HG02973 (cell line): ENCODE results near the gene MEF2D.

ENCODE experiments used
- ATAC-seq: cut with Tn5 transposase; IDR thresholded peaks from one replicate; pipeline ENCODE4 v1.9.1; 2021; ENCODE audit warnings: moderate library complexity; ENCODE audit not compliant: unreplicated experiment

Gene MEF2D

GRCh38 chr1:156502391-156502893 lies 1.9 kb upstream of the MEF2D start:
- ATAC-seq: no peak

GRCh38 chr1:156500793-156501506 lies 375 bp upstream of the MEF2D start:
- peak; percentile 41 for ATAC-seq

GRCh38 chr1:156499842-156500542 lies 583 bp downstream of the MEF2D start:
- no peak for ATAC-seq

DNA sequence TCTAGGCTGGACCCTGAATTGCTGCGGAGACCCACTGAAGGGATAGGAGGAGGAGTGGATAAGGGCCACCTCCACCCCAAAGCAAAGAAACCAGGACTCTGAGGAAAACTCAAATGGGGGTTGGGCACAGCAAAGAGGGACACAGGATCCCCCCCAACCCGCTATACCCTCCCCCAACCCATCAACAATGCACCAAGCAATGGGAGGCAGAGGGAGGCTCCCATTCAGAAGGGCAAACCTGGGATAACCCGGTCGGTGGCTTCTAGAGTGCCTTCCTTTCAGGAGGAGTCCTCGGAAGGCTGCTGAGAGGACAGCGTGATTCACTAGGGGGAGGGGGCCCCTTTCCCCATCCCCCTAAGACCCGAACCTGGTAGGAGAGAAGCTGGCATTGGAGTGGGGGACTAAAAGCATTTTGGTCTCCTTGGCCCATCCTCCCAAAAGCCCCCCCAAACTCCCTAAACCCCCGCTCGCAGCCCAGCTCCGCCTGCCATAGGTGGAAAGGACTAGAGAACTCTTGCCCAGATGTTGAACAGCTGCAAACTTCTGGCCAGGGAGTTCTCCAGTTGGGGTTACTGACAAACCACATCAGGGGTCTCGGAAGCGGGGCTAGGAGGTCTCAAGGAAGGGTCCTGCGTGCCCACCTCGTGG lies 1.3 kb downstream of the MEF2D start:
- ATAC-seq: no peak

DNA sequence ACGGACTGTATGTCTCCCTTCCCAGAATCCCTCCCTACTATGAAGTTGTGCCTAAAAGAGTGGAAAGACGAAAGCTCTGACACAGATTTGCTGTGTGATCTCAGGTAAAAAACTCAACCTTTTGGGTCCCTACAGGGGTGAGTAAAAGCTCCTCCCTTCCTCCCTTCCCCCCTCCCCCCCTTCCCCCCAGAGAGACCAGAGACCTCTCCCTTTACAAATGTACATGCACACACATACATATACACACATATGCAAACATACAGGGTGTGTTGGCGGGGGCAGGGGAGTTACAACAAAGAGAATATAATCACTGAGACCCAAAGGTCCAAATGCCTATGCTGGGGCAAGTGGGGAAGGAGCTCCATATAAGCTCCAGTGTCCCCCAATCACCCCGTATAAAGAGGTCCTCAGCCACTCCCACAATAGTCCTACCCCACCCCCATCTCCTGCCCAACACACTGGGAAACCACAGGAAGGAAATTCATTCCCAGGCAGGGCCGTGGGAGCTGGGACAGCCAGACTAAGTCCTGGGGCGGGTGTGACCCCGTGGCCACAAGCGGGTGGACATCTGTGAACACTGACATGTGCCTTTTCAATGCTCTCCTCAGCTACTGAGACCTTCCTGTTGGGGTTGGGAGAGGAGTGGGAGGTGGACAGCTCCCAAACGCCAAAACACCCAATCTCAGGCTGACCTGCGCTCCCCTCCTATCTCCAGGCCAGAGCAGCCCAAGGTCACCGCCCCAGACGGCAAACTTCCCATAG lies 2.0 kb downstream of the MEF2D start:
- no peak for ATAC-seq

DNA sequence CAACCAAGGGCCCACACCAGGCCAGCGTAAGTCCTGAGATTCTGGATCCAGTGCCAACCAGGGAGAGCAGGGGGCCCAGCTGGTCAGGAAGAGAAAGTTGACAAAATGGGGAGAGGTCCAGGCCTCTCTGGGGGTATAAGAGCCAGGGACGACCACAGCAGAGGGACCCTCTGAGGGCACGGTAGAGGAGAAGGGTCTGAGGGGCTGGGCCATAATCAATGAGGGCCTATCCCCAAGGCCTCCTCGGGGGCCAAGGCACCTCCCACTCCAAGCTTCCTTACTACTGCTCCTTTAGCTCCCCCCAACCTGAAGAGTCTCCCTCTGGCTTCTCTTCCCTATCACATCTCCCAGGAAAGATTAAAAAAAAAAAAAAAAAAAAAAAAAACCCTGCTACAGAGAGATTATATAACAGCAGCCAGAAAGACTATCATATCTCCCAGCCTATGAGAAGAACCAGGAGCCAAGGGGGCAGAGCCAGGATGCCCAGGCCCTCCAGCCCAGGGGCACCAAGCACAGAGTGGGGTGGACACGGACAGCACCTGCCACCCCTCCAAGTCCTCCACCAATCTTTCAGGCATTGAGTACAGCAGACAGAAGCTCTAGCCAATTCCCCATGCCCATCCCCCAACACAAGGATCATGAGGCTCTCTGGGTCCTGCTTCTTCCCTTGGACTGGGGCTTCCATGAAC lies 2.7 kb downstream of the MEF2D start:
- ATAC-seq: no peak

DNA sequence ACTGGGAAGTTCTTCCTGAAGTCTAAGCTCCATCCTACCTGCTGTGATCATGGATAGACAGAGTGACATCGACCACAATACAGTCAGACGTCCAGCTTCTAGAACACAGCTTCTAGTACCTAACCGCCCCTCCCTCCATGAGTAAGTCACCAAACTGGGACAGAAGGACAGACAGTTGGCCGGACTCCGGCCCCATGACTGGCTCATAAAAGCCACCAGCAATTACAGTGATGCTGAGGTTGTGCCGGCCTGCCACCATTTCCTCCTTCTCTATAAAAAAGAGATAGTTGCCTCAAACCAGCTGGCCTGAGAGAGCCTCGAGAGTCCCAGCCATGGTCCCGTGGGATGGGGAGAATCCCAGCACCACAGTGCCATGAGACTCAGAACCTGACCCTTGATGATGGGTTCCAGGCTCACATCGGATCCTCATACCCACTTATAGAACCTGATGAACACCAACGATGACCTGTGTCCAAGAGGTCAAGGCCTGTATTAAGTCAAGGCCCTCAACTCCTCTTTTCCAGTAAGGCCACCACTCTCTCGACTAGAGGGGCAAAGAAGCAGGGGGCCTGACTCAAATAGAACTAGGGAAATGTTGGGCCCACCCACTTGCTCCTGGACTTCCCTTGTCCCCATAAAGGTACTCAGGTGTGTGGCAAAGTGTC lies 3.4 kb downstream of the MEF2D start:
- ATAC-seq: no peak

DNA sequence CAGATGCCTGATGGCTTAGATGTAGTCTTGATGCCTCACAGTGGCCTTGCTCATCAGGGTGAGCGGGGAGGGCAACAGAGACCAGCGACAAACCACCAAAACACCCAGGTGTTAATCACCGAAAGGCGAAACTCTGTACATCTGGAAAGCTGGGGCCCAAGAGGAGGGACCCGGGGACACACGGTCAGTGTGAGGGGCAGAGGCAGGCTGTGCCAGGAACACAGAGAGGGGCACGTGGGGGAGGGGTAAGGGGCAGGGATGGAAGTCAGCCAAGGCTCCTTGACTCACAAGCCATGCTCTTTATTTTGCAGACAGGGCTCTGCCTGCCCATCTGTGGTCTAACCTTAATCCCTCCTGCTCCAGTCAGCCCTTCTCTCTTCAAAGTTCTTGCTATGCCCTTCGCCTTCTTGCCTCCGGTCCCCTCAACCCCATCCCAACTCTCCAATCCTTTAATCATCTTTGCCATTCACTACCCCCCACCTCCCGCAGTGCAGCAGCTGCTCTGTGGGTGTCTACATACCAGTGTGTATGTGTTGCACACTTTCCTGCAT lies 4.3 kb downstream of the MEF2D start:
- ATAC-seq: no peak

- ATAC-seq: no peak
These were observed 5.0 kb downstream of the MEF2D start for GRCh38 chr1:156495401-156496140.

DNA sequence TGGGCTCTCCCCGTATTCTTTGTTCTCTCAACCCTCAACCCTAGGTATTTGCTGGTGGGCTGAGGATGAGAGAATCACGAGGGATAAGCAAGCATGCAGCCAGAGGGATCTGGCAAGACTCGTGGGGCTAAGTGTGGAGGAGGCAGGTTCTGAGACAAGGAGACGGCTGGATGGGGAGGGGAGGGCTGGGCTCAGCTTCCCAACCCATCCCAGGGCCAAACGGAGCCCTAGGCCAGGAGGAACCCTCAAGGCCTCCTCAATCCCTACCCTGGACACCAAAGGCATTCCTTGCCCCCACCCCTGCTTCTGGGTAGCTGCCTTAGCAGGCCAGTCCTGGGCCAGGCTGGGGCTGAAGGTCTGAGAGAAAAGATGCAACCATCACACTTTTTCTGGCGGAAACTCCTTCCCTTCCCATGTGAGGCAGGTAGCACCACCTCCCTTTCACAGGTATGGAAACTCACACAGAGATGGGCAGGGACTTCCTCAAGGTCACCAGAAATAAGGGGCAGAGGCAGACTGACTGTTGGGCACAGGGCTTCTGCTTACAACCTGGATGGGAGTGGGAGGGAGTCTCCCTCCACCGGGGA lies 6.2 kb downstream of the MEF2D start:
- no peak for ATAC-seq

- ATAC-seq: no peak
These were observed 6.8 kb downstream of the MEF2D start for GRCh38 chr1:156493742-156494141.

DNA sequence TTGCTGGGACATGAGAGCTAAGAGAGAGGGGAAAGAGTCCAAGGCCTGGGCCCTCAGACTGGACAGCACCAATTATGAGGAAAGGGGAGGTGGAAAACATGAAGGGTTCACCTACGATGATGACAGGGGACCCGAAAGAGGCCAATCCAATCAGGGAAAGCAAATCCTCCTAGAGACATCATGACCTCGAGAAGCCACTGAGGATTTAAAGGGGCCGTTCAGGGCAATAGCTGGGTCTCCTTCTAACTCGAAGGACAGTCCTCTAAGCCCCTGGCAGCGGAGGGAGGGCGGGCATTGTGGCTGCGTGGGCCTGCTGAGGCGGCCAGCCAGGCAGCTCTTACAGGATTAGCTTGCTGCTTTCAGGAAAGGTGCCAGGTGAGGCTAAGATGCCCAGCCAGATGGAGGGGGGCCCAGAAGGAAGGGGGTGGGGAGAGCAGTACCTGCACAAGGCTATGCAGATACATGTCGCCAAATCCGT lies 7.4 kb downstream of the MEF2D start:
- ATAC-seq: no peak

GRCh38 chr1:156492591-156493080 lies 7.9 kb downstream of the MEF2D start:
- ATAC-seq: no peak

DNA sequence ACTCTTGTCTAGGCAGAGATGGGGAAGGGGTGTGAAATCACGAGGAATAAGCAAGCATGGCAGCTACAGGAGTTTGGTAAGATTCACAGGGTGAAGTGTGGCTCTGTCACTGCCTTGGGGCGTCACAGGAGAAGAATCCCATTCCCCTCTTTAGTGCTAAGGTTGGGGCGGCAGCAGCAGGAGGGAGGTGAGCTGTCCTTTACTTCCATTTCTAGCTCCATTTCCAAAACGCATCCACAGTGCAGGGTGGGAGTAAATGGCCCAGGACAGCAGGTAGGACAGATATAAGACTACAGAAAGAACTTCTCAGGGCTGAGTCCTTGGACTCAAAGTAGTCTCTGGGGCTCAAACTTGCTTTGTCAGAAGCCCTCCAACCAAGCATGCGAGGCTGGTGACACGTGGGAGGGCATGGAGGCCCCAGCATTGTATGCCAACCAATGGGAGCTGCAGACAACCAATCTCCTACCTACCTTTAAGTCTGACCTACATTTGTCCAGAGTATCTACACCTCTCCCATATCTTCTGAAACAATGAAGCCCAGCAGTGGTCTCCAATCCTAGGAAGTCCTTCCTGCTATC lies 8.5 kb downstream of the MEF2D start:
- ATAC-seq: no peak

GRCh38 chr1:156491151-156491949 lies 9.2 kb downstream of the MEF2D start:
- ATAC-seq: no peak

DNA sequence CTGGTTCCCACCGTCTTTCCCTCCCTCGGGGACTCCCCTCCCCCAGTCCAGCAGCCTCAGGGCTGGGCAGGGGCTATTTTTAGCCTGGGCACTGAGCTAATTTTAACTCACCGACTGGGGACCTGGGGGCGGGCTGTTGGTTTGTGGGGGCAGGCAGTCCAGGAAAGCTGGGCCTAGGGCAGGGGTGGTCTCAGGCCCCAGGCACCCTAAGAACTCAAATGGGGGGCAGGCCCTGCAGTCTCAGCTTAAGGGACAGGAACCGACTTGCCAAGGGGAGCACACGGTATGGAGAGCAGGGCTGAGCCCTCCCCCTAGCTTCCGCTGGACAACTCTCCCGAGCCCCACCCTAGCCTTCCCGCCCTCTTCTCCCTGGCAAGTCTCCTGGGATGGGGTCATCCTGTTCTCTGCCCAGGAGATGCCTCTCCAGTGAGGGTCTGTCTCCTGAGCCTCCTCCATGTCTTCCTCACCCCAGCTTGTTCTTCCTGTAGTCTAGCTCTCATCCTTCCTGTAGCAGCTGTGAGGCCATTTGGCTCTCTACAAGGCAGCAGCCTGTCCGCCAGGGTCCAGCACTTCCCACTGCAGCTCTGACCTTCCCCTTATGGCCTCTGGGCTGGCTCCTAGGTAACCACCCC lies 10.1 kb downstream of the MEF2D start:
- no peak for ATAC-seq

GRCh38 chr1:156489935-156490293 lies 10.7 kb downstream of the MEF2D start:
- no peak for ATAC-seq
